ENCODE results near the gene UBE2F. TPM values are rescaled to one million over a fixed set of nuclear protein-coding genes. Genes with fewer than 3 reads are reported as not detected.

UBE2F gene
- total RNA-seq (2021), result 62.1 and 65.6 TPM in 2 replicates
- long read RNA-seq, transcript UBE2F-201 (10 exons, 2,009 nt), result major isoform, 170 of 223 reads
- long read RNA-seq, transcript UBE2F-215 (9 exons, 1,242 nt), result minor isoform, 12 of 223 reads
- long read RNA-seq, partial matches to known transcripts, result 4 of 223 reads
- long read RNA-seq, other reads (novel, unspliced or antisense), result 29 of 223 reads

- H4K8ac ChIP-seq (replicated peaks; ENCODE audit: insufficient read length, low read depth, low read length), result no peak within 1 kb of the TSS
These were observed at the start of gene UBE2F for GRCh38 chr2:237966565-237967462. Gene UBE2F, plus strand, starts transcription at chr2:237967014. Its CDS starts 6,094 bp downstream, at chr2:237973108.

More at GRCh38 chr2:237966565-237967462, at the start of gene UBE2F:
- Histone ChIP-seq H2BK120ac (ENCODE audit: low read depth, low read length, poor library complexity, severe bottlenecking) (no peak within 1 kb of the TSS), H3K56ac (ENCODE audit: insufficient read length, low read depth, low read length) (no peak within 1 kb of the TSS), H2AFZ (ENCODE audit: low read length) (no peak within 1 kb of the TSS), H4K20me1 (ENCODE audit: control insufficient read depth, insufficient read depth, insufficient read length) (peaks cover 2% of the 10 kb centered on the region), H3K23me2 (ENCODE audit: insufficient read length, low read depth, low read length, poor library complexity, severe bottlenecking) (peaks cover 10% of the 10 kb centered on the region), H2BK12ac (ENCODE audit: insufficient read length, low read depth, low read length) (no peak within 1 kb of the TSS), H3K27ac (ENCODE audit: insufficient read length, low read depth, low read length) (no peak within 1 kb of the TSS), H2AK5ac (ENCODE audit: insufficient read length, low read length) (no peak within 1 kb of the TSS), H3K27me3 (ENCODE audit: insufficient read depth, low read length) (no peaks in the 10 kb centered on the region), H3K4ac (ENCODE audit: low read depth, low read length) (no peak within 1 kb of the TSS), H3K4me1 (ENCODE audit: insufficient read depth, low read length) (peaks cover 6% of the 10 kb centered on the region), H3K14ac (ENCODE audit: insufficient read depth, low read length) (peak within 1 kb of the TSS; percentile 11; the same call in 1 of the 2 replicates), H3K18ac (ENCODE audit: insufficient read length, low read depth, low read length) (no peak within 1 kb of the TSS), H4K5ac (ENCODE audit: insufficient read length, low read depth, low read length) (no peak within 1 kb of the TSS), H2BK15ac (ENCODE audit: low read depth, low read length) (no peak within 1 kb of the TSS), H3K4me2 (ENCODE audit: insufficient read depth, insufficient read length, low read length) (peak within 1 kb of the TSS; percentile 82), H3T11ph (ENCODE audit: low read length) (no peak within 1 kb of the TSS), H2BK5ac (ENCODE audit: insufficient read length, low read length) (no peak within 1 kb of the TSS), H4K91ac (ENCODE audit: insufficient read length, low read depth, low read length) (no peak within 1 kb of the TSS), H3K23ac (ENCODE audit: insufficient read length, low read depth, low read length) (no peak within 1 kb of the TSS), H2BK20ac (ENCODE audit: low read depth, low read length, poor library complexity, severe bottlenecking) (no peak within 1 kb of the TSS), H3K79me2 (ENCODE audit: insufficient read depth, low read length) (peaks cover 34% of the 10 kb centered on the region; the same call in 1 of the 2 replicates), H3K9me3 (ENCODE audit: control insufficient read depth, low read depth, low read length) (peaks cover 10% of the 10 kb centered on the region), H3K79me1 (ENCODE audit: insufficient read depth, low read depth, low read length, poor library complexity, severe bottlenecking) (peaks cover 12% of the 10 kb centered on the region), H3K9ac (ENCODE audit: extremely low read depth, insufficient read length, low read length) (peak within 1 kb of the TSS; percentile 59)
- WGBS (ENCODE audit: extremely low coverage, insufficient read length, low lambda C conversion rate), result no CpG with 5 or more reads among the region's 123 CpGs
- Mint-ChIP-seq H3K36me3 (ENCODE audit: insufficient read depth in 1 of 3, low read depth in 3 of 3) (peaks cover 4 to 13% (median 10%) of the 10 kb centered on the region in 3 experiments; a peak in 6 of 7 replicates), H3K27ac (peak within 1 kb of the TSS in 2 of 3 experiments; percentile 68 to 90; a peak in 4 of 7 replicates), H3K9me3 (peaks cover 12 to 15% of the 10 kb centered on the region in 2 experiments), H3K4me3 (peak within 1 kb of the TSS; percentile 85 to 92), H3K4me1 (peaks cover 30% of the 10 kb centered on the region in 2 experiments), H3K27me3 (ENCODE audit: low read depth) (no peaks in the 10 kb centered on the region; the same call in 1 of the 2 replicates)
- DNase-seq, result peak; percentile 97
- no peak for TF ChIP-seq CTCF (conservative IDR thresholded peaks at IDR 0.05)

Data from H9 (cell line).